Tibial artery (tissue), 4 donors: Measurements from ENCODE around the gene UQCC2.

Experiments used
- DNase-seq, 2 donors: peaks; one replicate each; pipeline ENCODE4 v3.0.0-alpha.2; 2019
- H3K27ac ChIP-seq, 2 donors: fragments of 200-600 bp; sonication (generic) in 1 of 2; 1 replicate in 1 of 2; 2 replicates in 1 of 2; pipeline ENCODE4 v1.5.1; 2018 to 2019; ENCODE audit warnings: mild to moderate bottlenecking in 1 of 2
- H3K27me3 ChIP-seq, 2 donors: fragments of 200-600 bp; sonication (generic) in 1 of 2; one replicate each; pipeline versions ENCODE4 v1.5.1 to v1.6.0; 2016 to 2019
- H3K36me3 ChIP-seq, 3 donors: fragments of 200-600 bp; sonication (generic) in 2 of 3; one replicate each; pipeline ENCODE4 v1.5.1; 2016 to 2019; ENCODE audit warnings: mild to moderate bottlenecking in 2 of 3
- H3K4me1 ChIP-seq, 4 donors: fragments of 200-600 bp; sonication (generic) in 2 of 4; 1 replicate in 3 of 4; 2 replicates in 1 of 4; pipeline ENCODE4 v1.5.1; 2016 to 2019
- H3K4me3 ChIP-seq, 2 donors: fragments of 200-600 bp; sonication (generic) in 1 of 2; 1 replicate in 1 of 2; 2 replicates in 1 of 2; pipeline ENCODE4 v1.5.1; 2018 to 2019; ENCODE audit warnings: mild to moderate bottlenecking in 2 of 2
- H3K9me3 ChIP-seq, 3 donors: fragments of 200-600 bp; sonication (generic) in 1 of 3; one replicate each; pipeline ENCODE4 v1.5.1; 2016 to 2019
- CTCF ChIP-seq, 2 experiments: fragments of 200-600 bp in 1 of 2; fragments of 450-650 bp in 1 of 2; IDR thresholded peaks; one replicate each; pipeline ENCODE4 v1.5.1; 2017 to 2019; ENCODE audit warnings: antibody characterized with exemption in 2 of 2, mild to moderate bottlenecking in 1 of 2, moderate library complexity in 1 of 2
- intact Hi-C: fragments of 100-400 bp; cut with DNase I; formaldehyde crosslinking; loops from one replicate; pipeline ENCODE4 v1.15.0; 2023; ENCODE audit warnings: low total_unique reads

UQCC2 gene

GRCh38 chr6:33711140-33712129 is at the start of gene UQCC2:
UQCC2 (minus strand) TSS chr6:33711700; CDS start chr6:33711686, 14 bp downstream.
- H3K27ac ChIP-seq = peak within 1 kb of the TSS; percentile 72 to 77
- H3K36me3 ChIP-seq = no peaks in the 10 kb centered on the region
- peak; percentile 96 to 97 for DNase-seq
- H3K27me3 ChIP-seq = no peaks in the 10 kb centered on the region
- peaks cover 0 to 9% (median 7%) of the 10 kb centered on the region in 4 donors for H3K4me1 ChIP-seq
- no peaks in the 10 kb centered on the region for H3K9me3 ChIP-seq
- peak within 1 kb of the TSS; percentile 67 to 77 for H3K4me3 ChIP-seq
- intact Hi-C loops = loop anchor here (10.0 kb wide), 1 partner anchor 53 kb away; no protein-coding TSS in a partner anchor
- TF ChIP-seq CTCF (IDR thresholded peaks at IDR 0.05) = peak; percentile 63

GRCh38 chr6:33759887-33760629 is 48.6 kb upstream of the UQCC2 start:
- intact Hi-C loops = loop anchor here (10.0 kb wide), 2 partner anchors 45 to 265 kb away; partner anchors contain the start of gene UQCC2
- peaks cover 0 to 5% (median 0%) of the 10 kb centered on the region in 4 donors for H3K4me1 ChIP-seq

GRCh38 chr6:33758815-33759216 is 47.3 kb upstream of the UQCC2 start:
- no peak for DNase-seq

More at GRCh38 chr6:33759887-33760629, 48.6 kb upstream of the UQCC2 start:
- Histone ChIP-seq H3K9me3 (no peaks in the 10 kb centered on the region), H3K36me3 (no peaks in the 10 kb centered on the region), H3K27me3 (peaks cover 0 to 7% of the 10 kb centered on the region in 2 donors), H3K27ac (no peak overlapping the region), H3K4me3 (no peak overlapping the region)
- no peak for TF ChIP-seq CTCF (IDR thresholded peaks at IDR 0.05)
- DNase-seq = no peak

GRCh38 chr6:33757906-33758305 is 46.4 kb upstream of the UQCC2 start:
- Histone ChIP-seq H3K36me3 (no peaks in the 10 kb centered on the region), H3K27me3 (peaks cover 0 to 13% of the 10 kb centered on the region in 2 donors), H3K4me3 (no peak overlapping the region), H3K27ac (no peak overlapping the region), H3K4me1 (peaks cover 0 to 5% (median 0%) of the 10 kb centered on the region in 4 donors), H3K9me3 (no peaks in the 10 kb centered on the region)
- DNase-seq = no peak
- no peak for TF ChIP-seq CTCF (IDR thresholded peaks at IDR 0.05)
- intact Hi-C loops = no loop called here

More at GRCh38 chr6:33758815-33759216, 47.3 kb upstream of the UQCC2 start:
- no peak overlapping the region for H3K4me3 ChIP-seq
- peaks cover 0 to 13% of the 10 kb centered on the region in 2 donors for H3K27me3 ChIP-seq
- H3K4me1 ChIP-seq = peaks cover 0 to 5% (median 0%) of the 10 kb centered on the region in 4 donors
- no peaks in the 10 kb centered on the region for H3K36me3 ChIP-seq
- H3K27ac ChIP-seq = no peak overlapping the region
- intact Hi-C loops = no loop called here
- no peak for TF ChIP-seq CTCF (IDR thresholded peaks at IDR 0.05)
- no peaks in the 10 kb centered on the region for H3K9me3 ChIP-seq

- no peak for TF ChIP-seq CTCF (IDR thresholded peaks at IDR 0.05)
- Histone ChIP-seq H3K9me3 (no peaks in the 10 kb centered on the region), H3K27me3 (peaks cover 0 to 13% of the 10 kb centered on the region in 2 donors), H3K36me3 (no peaks in the 10 kb centered on the region), H3K4me3 (no peak overlapping the region), H3K27ac (no peak overlapping the region), H3K4me1 (peaks cover 0 to 3% (median 0%) of the 10 kb centered on the region in 4 donors)
- intact Hi-C loops = no loop called here
- no peak for DNase-seq
Measured at GRCh38 chr6:33757113-33757512, 45.6 kb upstream of the UQCC2 start.
